ENCODE results near the gene BPIFA1.

GRCh38 chr20:33249456-33249855, 13.7 kb downstream of the BPIFA1 start:
- TF ChIP-seq CTCF (IDR thresholded peaks at IDR 0.05) (no peak), POLR2A (IDR thresholded peaks at IDR 0.05) (no peak)
